Liver (tissue), 9 donors: ENCODE results near the gene CMIP. TPM values are rescaled to one million over a fixed set of nuclear protein-coding genes. Genes with fewer than 3 reads are reported as not detected.

ENCODE experiments used
- DNase-seq: peaks from one replicate; pipeline ENCODE4 v3.0.0-alpha.2; 2017; ENCODE audit warnings: low spot score
- H3K27ac ChIP-seq, 2 donors: one replicate each; pipeline ENCODE4 v1.7.0; 2013; ENCODE audit warnings: inconsistent platforms in 2 of 2, low read length in 2 of 2, control low read depth in 1 of 2, low read depth in 1 of 2, mild to moderate bottlenecking in 1 of 2
- H3K27me3 ChIP-seq, 4 donors: one replicate each; pipeline versions ENCODE4 v1.6.1 to v1.7.0; 2013; ENCODE audit warnings: low read length in 3 of 4, inconsistent platforms in 1 of 4, mild to moderate bottlenecking in 1 of 4, moderate library complexity in 1 of 4; ENCODE audit not compliant: control insufficient read depth in 4 of 4, insufficient read depth in 4 of 4
- H3K36me3 ChIP-seq, 4 donors: one replicate each; pipeline versions ENCODE4 v1.6.1 to v1.7.0; 2013; ENCODE audit warnings: low read length in 3 of 4, mild to moderate bottlenecking in 3 of 4, low read depth in 1 of 4, moderate library complexity in 1 of 4; ENCODE audit not compliant: control insufficient read depth in 4 of 4, insufficient read depth in 3 of 4
- H3K4me1 ChIP-seq, 4 donors: one replicate each; pipeline versions ENCODE4 v1.6.1 to v1.7.0; 2013; ENCODE audit warnings: low read length in 3 of 4, mild to moderate bottlenecking in 3 of 4, moderate library complexity in 1 of 4; ENCODE audit not compliant: control insufficient read depth in 4 of 4, insufficient read depth in 4 of 4
- H3K4me3 ChIP-seq, 3 donors: one replicate each; pipeline versions ENCODE4 v1.6.1 to v1.7.0; 2013; ENCODE audit warnings: low read length in 3 of 3, control low read depth in 1 of 3, low read depth in 1 of 3, mild to moderate bottlenecking in 1 of 3
- H3K9ac ChIP-seq, 2 donors: one replicate each; pipeline ENCODE4 v1.7.0; 2013; ENCODE audit warnings: low read length in 2 of 2, mild to moderate bottlenecking in 2 of 2, moderate library complexity in 2 of 2, control low read depth in 1 of 2, low read depth in 1 of 2
- H3K9me3 ChIP-seq, 4 donors: one replicate each; pipeline versions ENCODE4 v1.6.1 to v1.7.0; 2013; ENCODE audit warnings: low read length in 3 of 4; ENCODE audit not compliant: control insufficient read depth in 4 of 4
- ATF3 ChIP-seq: IDR thresholded peaks from 2 replicates; pipeline ENCODE4 v1.6.1; 2016; ENCODE audit warnings: antibody characterized with exemption
- CTCF ChIP-seq: fragments of 150-350 bp; IDR thresholded peaks from 2 replicates; pipeline ENCODE4 v1.5.1; 2017; ENCODE audit warnings: improper control_type of control experiment, low read depth, low read length; ENCODE audit not compliant: missing input control
- EGR1 ChIP-seq, 2 donors: IDR thresholded peaks; 2 replicates each; pipeline ENCODE4 v1.6.1; 2016 to 2018; ENCODE audit warnings: antibody characterized with exemption in 2 of 2, low read depth in 2 of 2
- FOXA1 ChIP-seq: IDR thresholded peaks from 2 replicates; pipeline ENCODE4 v1.6.1; 2016; ENCODE audit warnings: antibody characterized with exemption
- FOXA2 ChIP-seq: IDR thresholded peaks from 2 replicates; pipeline ENCODE4 v1.6.1; 2016; ENCODE audit warnings: antibody characterized with exemption
- GABPA ChIP-seq, 2 donors: IDR thresholded peaks in 1 of 2; conservative IDR thresholded peaks in 1 of 2; 2 replicates each; pipeline ENCODE4 v1.6.1; 2016; ENCODE audit warnings: antibody characterized with exemption in 2 of 2, mild to moderate bottlenecking in 1 of 2, moderate library complexity in 1 of 2
- HNF4A ChIP-seq, 2 donors: conservative IDR thresholded peaks; 2 replicates each; pipeline ENCODE4 v1.6.1; 2016; ENCODE audit warnings: antibody characterized with exemption in 2 of 2, mild to moderate bottlenecking in 2 of 2
- HNF4G ChIP-seq: IDR thresholded peaks from 2 replicates; pipeline ENCODE4 v1.6.1; 2016; ENCODE audit warnings: antibody characterized with exemption
- JUND ChIP-seq, 2 donors: IDR thresholded peaks; 2 replicates each; pipeline ENCODE4 v1.6.1; 2016; ENCODE audit warnings: antibody characterized with exemption in 2 of 2
- MAX ChIP-seq: IDR thresholded peaks from 2 replicates; pipeline ENCODE4 v1.6.1; 2016; ENCODE audit warnings: antibody characterized with exemption
- NR2F2 ChIP-seq: IDR thresholded peaks from 2 replicates; pipeline ENCODE4 v1.6.1; 2016; ENCODE audit warnings: antibody characterized with exemption
- RAD21 ChIP-seq, 2 donors: IDR thresholded peaks; 2 replicates each; pipeline ENCODE4 v1.6.1; 2016; ENCODE audit warnings: antibody characterized with exemption in 2 of 2, mild to moderate bottlenecking in 2 of 2
- RXRA ChIP-seq, 2 donors: IDR thresholded peaks; 2 replicates each; pipeline ENCODE4 v1.6.1; 2017 to 2018; ENCODE audit warnings: antibody characterized with exemption in 2 of 2, mild to moderate bottlenecking in 1 of 2
- SP1 ChIP-seq: IDR thresholded peaks from 2 replicates; pipeline ENCODE4 v1.6.1; 2018; ENCODE audit warnings: antibody characterized with exemption, mild to moderate bottlenecking
- TAF1 ChIP-seq: conservative IDR thresholded peaks from 2 replicates; pipeline ENCODE4 v1.6.1; 2016; ENCODE audit warnings: antibody characterized with exemption, mild to moderate bottlenecking
- YY1 ChIP-seq: IDR thresholded peaks from 2 replicates; pipeline ENCODE4 v1.6.1; 2016; ENCODE audit warnings: antibody characterized with exemption, mild to moderate bottlenecking
- ZBTB33 ChIP-seq: IDR thresholded peaks from 2 replicates; pipeline ENCODE4 v1.6.1; 2016; ENCODE audit warnings: antibody characterized with exemption
- WGBS: extraction: QIAGEN DNeasy Blood & Tissue Kit; methylation state at CpG from one replicate; pipeline ENCODE4 v1.1.7; 2013; 5-methylcytosine and 5-hydroxymethylcytosine counted together
- polyA plus RNA-seq, 2 donors: library from polyadenylated mRNA; stranded (reverse) in 1 of 2; unstranded in 1 of 2; fragments of 200-250 nt in 1 of 2; fragments of >200 nt in 1 of 2; fragmentation: Nextera tagmentation in 1 of 2; extraction: Ambion mirVana in 1 of 2; gene quantifications; one replicate each; pipeline versions ENCODE4 v1.2.1 to v1.2.3, GENCODE V29; 2013 to 2015
- total RNA-seq, 2 donors: library from RNA; depleted of rRNA; stranded (reverse); fragments of >200 nt; gene quantifications; one replicate each; pipeline ENCODE4 v1.2.3, GENCODE V29; 2014
- donor health status: healthy.
- donor health status: healthy.
- donor health status: healthy.
- donor health status: healthy.
- donor health status: healthy.

Gene CMIP
- total and polyA plus RNA-seq, 4 donors: 1.7 to 15.6 (median 10.1) TPM

GRCh38 chr16:81440888-81441761 lies 3.5 kb upstream of the CMIP start:
- no peak overlapping the region for H3K4me3 ChIP-seq
- no peaks in the 10 kb centered on the region for H3K36me3 ChIP-seq
- H3K27ac ChIP-seq: no peak overlapping the region
- no peak overlapping the region for H3K9ac ChIP-seq
- TF ChIP-seq RAD21 (IDR thresholded peaks at IDR 0.05) (no peak), NR2F2 (no peak), FOXA1 (no peak), CTCF (no peak), JUND (IDR thresholded peaks at IDR 0.05) (no peak)
- no peaks in the 10 kb centered on the region for H3K9me3 ChIP-seq
- H3K27me3 ChIP-seq: no peaks in the 10 kb centered on the region
- DNase-seq: no peak
- WGBS: 84% methylated on average over 21 of the region's 21 CpGs
- peaks cover 0 to 2% (median under 1%) of the 10 kb centered on the region in 4 donors for H3K4me1 ChIP-seq

- Histone ChIP-seq H3K27ac (no peak overlapping the region), H3K4me3 (no peak overlapping the region), H3K27me3 (no peaks in the 10 kb centered on the region), H3K9me3 (no peaks in the 10 kb centered on the region), H3K36me3 (no peaks in the 10 kb centered on the region), H3K4me1 (peaks cover 2 to 13% (median 6%) of the 10 kb centered on the region in 4 donors), H3K9ac (no peak overlapping the region)
- 80% methylated on average over 7 of the region's 7 CpGs for WGBS
- DNase-seq: no peak
- no peak for TF ChIP-seq JUND (IDR thresholded peaks at IDR 0.05)
- TF ChIP-seq SP1: no peak
- TF ChIP-seq TAF1: no peak
- no peak for TF ChIP-seq NR2F2
- no peak for TF ChIP-seq HNF4G
- no peak for TF ChIP-seq EGR1 (IDR thresholded peaks at IDR 0.05; ENCODE audit: low read depth in 2 of 2)
- TF ChIP-seq MAX: no peak
- TF ChIP-seq ATF3: no peak
- no peak for TF ChIP-seq HNF4A (conservative IDR thresholded peaks at IDR 0.05)
- no peak for TF ChIP-seq RAD21 (IDR thresholded peaks at IDR 0.05)
- TF ChIP-seq RXRA (IDR thresholded peaks at IDR 0.05): no peak
Measured at GRCh38 chr16:81442220-81442915, 2.2 kb upstream of the CMIP start.

GRCh38 chr16:81442916-81443687 lies 1.5 kb upstream of the CMIP start:
- TF ChIP-seq ZBTB33: no peak
- TF ChIP-seq FOXA2: no peak
- no peak for TF ChIP-seq CTCF
- no peak for TF ChIP-seq GABPA (IDR thresholded peaks at IDR 0.05 in 1 of 2, conservative IDR thresholded peaks at IDR 0.05 in 1 of 2)
- no peak for TF ChIP-seq YY1
- H3K9ac ChIP-seq: no peak overlapping the region

More at GRCh38 chr16:81442916-81443687, 1.5 kb upstream of the CMIP start:
- no peak for DNase-seq
- no peaks in the 10 kb centered on the region for H3K9me3 ChIP-seq
- H3K4me3 ChIP-seq: no peak overlapping the region
- H3K27ac ChIP-seq: no peak overlapping the region
- WGBS: 90% methylated on average over 8 of the region's 8 CpGs
- no peaks in the 10 kb centered on the region for H3K36me3 ChIP-seq
- H3K27me3 ChIP-seq: no peaks in the 10 kb centered on the region
- H3K4me1 ChIP-seq: peaks cover 2 to 20% (median 10%) of the 10 kb centered on the region in 4 donors
